ENCODE results near the gene NCOA7. TPM values are rescaled to one million over a fixed set of nuclear protein-coding genes. Genes with fewer than 3 reads are reported as not detected.
A peak's percentile ranks its signal among the peaks of the same experiment; 100 is the strongest.

NCOA7 gene, protein sequence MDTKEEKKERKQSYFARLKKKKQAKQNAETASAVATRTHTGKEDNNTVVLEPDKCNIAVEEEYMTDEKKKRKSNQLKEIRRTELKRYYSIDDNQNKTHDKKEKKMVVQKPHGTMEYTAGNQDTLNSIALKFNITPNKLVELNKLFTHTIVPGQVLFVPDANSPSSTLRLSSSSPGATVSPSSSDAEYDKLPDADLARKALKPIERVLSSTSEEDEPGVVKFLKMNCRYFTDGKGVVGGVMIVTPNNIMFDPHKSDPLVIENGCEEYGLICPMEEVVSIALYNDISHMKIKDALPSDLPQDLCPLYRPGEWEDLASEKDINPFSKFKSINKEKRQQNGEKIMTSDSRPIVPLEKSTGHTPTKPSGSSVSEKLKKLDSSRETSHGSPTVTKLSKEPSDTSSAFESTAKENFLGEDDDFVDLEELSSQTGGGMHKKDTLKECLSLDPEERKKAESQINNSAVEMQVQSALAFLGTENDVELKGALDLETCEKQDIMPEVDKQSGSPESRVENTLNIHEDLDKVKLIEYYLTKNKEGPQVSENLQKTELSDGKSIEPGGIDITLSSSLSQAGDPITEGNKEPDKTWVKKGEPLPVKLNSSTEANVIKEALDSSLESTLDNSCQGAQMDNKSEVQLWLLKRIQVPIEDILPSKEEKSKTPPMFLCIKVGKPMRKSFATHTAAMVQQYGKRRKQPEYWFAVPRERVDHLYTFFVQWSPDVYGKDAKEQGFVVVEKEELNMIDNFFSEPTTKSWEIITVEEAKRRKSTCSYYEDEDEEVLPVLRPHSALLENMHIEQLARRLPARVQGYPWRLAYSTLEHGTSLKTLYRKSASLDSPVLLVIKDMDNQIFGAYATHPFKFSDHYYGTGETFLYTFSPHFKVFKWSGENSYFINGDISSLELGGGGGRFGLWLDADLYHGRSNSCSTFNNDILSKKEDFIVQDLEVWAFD
- polyA plus RNA-seq (2013, experiment 1 of 2; ENCODE audit: insufficient read length), result 14.1 TPM
- polyA plus RNA-seq (2013, experiment 2 of 2; ENCODE audit: insufficient read length), result 9.9 TPM

DNA sequence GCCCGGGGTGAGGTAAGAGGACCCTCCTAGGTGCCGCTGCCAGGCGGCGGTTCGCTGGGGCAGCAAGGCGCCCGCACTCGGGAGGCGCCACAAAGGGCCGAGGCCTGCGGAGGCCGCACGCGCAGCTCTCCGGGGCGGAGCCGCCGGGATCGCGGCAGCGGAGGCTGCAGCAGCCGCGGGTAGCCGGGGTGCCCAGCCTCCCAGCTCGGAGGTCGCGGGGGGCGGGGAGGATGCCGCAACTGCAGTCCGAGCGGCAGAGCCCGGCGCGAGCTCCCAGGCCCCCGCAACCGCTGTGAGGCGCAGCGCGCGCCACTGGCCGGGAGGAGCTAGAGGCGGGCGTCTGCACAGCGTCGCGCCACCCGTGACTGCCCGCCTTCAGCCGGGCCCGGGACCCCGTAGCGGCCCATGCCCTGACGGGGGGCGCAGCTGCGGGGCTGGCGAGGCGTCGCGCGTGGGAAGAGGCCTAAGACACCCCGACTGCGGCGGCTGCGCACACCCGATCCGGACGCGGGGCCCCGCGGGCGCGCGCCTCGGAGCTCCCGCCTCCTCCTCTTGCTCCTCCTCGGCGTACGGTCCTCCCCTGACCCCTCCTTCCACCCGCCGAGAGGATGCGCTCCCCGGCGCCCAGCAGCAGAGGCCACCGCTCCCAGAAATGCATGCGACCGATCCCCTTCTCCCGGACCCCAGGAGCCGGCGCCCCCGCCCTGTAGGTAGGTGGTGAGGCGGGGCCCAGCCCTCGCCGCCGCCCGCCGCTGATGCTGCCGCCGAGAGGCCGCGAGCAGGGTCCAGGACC is at the start of gene NCOA7:
Gene NCOA7 (plus strand): TSS at position 603 of the 793 bp plus-strand sequence. CDS start 24,395 bp downstream, outside the sequence.
- DNase-seq, result peak; percentile 77

DNA sequence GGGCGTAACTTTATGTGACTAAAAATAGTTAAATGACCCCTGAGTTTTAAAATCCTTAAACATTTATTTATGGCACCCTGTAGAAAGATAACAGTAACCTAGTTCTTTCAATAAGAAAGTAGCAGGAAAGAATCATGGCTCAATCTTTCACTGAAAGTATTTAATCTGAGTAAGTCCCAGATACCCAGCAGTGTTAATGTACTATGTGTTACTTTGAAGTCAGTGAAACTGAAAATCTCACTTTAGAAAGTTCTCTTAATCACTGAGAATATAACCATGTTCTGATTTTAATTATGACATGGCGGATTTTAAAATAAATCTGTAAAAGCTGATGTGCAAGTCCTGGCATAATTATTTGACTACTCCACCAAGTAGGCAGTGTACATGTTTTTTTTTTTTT is 49.4 kb upstream of the NCOA7 start:
- DNase-seq, result no peak

- DNase-seq, result no peak
Measured at GRCh38 chr6:125742024-125742423, 48.7 kb upstream of the NCOA7 start.

- DNase-seq, result no peak
Measured at GRCh38 chr6:125742464-125743120, 48.2 kb upstream of the NCOA7 start.

DNA sequence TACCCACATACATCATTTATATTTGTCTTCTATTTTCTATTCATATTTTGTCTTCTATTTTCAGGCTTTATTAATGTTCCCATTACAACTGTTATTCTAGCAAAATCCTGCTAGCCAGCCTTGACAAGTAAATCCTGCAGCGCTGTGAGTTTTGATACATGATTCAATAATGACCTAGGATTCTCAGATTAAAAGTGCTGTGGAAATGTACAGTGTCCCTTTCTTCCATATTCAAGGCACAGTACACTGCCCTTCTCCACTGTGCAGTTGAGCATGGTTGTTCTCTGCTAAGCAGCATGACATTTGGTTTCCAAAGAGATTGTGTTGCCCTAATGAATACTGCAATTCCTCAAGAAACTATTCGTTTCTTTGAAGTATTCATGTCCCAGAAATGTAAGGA is 47.2 kb upstream of the NCOA7 start:
- DNase-seq, result no peak

DNA sequence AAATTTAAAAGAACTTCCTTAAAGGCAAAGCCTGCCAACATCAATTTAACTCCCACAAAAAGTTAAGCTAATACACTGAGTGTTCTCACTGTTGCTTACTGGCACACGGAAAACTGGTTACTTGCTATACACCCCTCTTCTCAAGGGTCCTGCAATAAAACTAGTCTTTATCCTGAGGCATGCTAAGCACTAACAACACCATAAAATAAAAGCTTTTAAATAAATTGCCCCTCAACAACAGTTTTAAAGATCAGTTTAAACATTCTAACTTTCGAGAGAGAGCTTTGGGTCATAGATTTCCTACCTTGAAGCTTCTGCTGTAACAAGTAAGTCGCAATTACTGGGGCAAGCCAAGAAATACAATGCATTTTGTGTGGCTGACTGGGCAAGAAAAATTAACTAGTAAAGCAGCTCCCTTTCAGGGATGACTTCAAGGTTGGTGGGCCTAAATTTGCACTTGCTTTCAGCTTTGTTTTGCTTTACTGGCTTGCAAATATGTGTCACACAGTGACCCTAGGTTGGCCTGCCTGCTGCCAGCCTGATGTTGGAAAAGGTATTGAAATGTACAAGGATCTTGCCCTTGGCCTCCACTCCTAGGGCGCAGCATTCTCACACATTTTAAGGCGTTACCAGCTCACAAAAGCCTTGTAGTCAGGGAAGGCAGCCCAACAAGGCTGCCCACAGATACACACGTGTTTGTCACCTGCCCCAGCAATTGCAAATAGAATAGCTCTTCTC is 45.3 kb upstream of the NCOA7 start:
- DNase-seq, result no peak

- no peak for DNase-seq
Measured at GRCh38 chr6:125746019-125746414, 44.7 kb upstream of the NCOA7 start.

- peak; percentile 80 for DNase-seq
Measured at GRCh38 chr6:125746731-125747588, 43.8 kb upstream of the NCOA7 start.

- peak; percentile 31 for DNase-seq
Measured at GRCh38 chr6:125747589-125748405, 43.0 kb upstream of the NCOA7 start.

- peak; percentile 42 for DNase-seq
Measured at GRCh38 chr6:125748406-125749172, 42.2 kb upstream of the NCOA7 start.

DNA sequence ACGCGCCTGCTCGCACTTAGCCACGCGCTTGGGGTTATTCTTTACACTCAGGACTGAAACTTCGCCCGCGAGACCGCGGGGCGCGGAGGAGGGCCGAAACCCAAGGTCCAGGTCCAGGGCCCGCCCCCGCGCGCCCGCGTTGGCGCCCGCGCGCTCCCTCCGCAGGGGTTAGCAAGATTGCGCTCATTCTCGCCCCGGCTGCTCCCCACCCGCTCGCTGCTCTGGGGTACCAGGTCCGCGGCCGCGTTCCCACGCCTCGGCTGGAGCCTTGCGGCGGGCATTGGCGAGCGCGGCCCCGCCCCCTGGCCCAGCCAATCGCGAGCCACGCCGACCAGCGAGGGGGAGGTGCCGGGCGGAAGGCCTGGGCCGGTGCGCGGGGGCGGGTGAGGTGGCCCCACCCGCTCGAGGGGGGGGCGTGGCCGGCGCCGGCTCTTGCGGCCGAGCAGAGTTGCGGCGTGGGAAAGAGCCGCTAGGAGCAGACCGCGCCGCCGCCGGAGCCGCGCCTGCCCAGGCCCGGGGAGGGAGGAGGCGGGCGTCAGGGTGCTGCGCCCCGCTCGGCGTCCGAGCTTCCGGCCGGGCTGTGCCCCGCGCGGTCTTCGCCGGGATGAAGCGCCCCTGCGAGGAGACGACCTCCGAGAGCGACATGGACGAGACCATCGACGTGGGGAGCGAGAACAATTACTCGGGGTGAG is 41.4 kb upstream of the NCOA7 start, which contains the start of gene HEY2:
Gene HEY2 (plus strand): TSS at position 460 of the 692 bp plus-strand sequence. CDS start 145 bp downstream, at position 605.
- DNase-seq, result peak; percentile 91

GRCh38 chr6:125749865-125750691 is 40.7 kb upstream of the NCOA7 start:
- no peak for DNase-seq

DNA sequence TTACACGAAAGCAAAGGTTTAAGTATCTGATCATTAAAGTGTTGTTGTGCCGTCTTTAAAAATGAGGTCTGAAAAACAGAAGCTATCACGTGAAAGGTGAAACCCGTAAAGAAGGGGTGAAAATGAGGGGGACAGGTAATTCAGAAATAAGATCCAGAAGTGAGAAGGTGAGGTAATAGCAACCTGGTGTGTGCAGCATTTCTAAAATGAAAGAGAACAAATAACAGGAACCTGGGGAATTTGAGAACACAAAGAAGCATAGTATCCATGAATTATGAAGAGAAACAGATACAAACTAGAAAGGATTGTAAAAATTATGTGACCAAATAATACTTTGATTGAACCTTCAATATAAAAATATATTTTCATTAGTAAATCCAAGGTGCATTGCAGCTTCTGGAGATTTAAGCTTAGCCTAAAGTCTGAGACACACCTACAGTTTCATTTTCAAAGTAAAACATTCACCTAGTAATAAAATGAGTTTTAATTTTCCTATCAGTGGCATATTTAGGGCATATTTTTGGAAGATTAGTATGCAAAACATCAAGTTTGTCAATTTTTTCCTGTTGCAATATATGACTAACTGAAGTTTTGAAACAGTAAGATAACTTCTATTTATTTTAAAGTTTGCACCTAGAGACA is 39.9 kb upstream of the NCOA7 start:
- no peak for DNase-seq

DNA sequence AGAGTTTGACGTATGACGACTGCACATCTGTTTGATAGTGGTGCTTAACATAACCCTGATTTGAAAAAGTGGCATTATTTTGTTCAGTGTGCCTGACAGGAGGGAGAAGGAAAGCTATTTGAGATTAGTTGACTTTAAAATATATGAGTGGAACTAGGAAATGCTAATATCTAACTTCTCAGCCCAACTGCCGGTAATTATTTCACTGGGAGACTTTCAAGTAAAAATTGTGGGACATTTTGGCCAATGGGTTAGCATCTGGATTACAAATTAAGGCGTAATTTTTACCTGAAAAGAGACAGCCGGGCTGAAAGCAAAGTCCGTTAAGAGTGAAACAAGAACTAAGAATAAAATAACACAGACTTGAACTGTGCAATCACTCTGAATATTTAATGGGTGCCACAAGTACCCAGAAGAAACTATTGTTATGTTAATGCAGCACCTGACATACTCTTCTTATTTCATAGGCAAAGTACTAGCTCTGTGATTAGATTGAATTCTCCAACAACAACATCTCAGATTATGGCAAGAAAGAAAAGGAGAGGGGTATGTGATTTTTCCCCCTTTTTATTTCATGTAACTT is 39.3 kb upstream of the NCOA7 start:
- no peak for DNase-seq

DNA sequence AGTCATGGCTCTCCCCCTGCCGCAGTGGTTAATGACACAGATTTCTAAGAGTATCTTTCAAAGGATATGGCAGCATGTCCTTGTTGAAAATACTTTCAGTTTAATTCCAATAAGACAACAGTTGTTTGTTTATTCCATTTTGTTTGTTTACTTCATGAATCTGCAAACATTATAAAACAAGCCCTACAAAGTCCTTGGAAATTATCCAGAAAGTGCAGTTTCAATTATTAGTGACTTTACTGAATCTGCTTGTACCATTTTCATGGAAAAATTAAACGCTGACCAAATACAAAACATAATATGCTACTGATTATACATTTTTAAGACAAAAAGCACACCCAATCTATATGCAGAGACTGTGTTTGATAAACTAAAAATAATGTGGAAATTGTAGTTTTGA is 38.0 kb upstream of the NCOA7 start:
- no peak for DNase-seq
